ENCODE measurements around the gene ZNF300.
"Not testable (repeated sequence)": the region's sequence is repeated elsewhere in the genome, so short reads cannot be mapped to it uniquely, and the experiment has no call there.

ZNF300 gene

DNA sequence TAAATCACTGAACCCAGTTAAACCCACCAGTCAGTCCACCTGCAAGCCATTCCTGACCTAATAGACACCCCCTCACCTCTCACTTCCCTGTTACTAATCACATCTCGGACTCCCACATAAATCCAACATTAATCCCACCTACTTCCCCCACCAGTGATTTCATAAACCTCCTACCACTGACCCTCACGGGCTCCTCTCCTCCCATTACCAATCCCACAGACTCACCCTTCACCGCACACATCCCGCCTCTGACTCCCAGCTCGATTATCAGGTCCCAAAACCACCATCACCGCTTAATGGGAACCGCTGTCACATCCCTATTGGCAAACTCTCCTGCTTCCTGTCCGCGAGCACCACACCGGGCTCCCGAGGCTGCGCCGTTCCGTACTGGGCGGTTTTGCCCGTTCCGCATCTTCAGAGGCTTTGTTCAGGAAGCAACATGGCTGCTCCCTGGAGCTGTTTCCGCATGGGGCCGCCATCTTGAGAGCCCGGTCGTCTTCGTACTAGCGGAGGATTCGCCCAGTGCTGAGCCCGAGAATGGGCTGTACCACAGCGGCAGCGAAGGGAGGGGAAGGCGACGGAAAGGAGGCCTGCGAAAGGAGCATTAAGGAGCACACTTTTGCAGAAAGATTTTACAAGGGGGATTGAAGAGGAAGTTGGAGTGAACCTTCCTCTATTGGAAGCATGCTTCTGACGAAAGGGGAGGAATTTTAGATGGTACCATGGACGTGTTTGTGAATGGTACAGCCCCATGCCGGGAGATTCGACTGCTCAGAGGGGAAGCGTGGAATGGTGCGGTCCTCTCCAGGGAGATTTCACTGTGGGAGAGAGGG, at the start of gene ZNF300:
ZNF300 (minus strand) TSS at position 502 of the 833 bp plus-strand sequence. CDS start 1,825 bp downstream, outside the sequence.
- DNase-seq, result peak; percentile 59

DNA sequence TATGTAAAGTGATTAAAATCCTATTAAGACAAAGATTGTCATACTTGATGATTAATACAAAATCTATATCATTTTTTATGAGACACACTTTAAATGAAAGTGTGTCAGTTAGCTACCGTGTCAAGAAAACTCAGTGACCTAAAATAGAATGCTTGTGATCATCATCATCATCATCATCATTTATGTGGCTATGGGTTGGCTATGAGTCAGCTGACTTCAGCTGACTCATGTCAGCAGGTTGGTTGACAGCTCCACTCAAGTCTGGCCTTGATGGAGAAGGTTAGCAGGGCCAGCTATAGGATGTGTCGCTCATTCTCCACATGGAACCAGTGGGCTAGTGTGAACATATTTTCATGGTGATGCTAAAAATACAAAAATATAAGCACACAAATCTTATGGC, 43.8 kb upstream of the ZNF300 start:
- DNase-seq, result no peak

DNA sequence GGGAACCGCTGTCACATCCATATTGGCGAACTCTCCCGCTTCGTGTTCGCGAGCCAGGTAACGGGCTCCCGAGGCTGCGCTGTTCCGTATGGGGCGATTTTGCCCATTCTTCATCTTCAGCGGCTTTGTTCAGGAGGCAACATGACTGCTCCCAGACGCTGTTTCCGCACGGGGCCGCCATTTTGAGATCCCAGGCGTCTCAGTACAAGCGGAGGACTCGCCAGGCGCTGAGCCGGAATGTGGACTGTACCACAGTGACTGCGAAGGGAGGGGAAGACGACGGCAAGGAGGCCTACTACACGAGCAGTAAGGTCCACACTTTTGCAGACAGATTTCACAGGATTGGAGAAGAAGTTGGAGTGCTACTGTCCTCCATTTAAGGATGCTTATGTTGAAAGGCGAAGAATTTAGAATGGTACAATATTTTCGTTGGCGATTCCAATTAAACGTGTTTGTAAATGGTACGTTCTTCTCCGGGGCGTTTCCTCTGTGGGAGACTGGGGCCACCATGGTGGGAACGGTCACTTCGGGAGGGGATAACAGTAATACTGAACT, 41.6 kb upstream of the ZNF300 start:
- DNase-seq, result no peak

DNA sequence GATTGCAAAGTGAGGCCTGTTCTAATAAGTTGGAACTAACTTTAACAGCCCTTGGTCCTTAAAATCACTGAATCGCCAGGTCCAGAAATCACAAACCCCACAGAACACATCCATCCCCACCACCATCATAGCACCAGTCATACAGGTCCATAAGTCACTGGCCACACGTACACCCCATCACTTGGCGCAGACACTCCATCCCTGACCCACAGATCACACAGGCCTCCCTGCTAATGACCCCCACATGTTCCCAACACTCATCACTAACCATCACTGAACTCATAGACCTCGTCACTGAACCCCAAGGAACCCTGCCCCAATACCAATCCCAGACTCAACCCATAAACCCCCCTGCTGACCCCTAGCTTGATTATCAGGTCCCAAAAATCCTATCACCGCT, 41.2 kb upstream of the ZNF300 start:
- DNase-seq, result no peak

- DNase-seq, result no peak
These were observed 40.7 kb upstream of the ZNF300 start for GRCh38 chr5:150945486-150945885.

DNA sequence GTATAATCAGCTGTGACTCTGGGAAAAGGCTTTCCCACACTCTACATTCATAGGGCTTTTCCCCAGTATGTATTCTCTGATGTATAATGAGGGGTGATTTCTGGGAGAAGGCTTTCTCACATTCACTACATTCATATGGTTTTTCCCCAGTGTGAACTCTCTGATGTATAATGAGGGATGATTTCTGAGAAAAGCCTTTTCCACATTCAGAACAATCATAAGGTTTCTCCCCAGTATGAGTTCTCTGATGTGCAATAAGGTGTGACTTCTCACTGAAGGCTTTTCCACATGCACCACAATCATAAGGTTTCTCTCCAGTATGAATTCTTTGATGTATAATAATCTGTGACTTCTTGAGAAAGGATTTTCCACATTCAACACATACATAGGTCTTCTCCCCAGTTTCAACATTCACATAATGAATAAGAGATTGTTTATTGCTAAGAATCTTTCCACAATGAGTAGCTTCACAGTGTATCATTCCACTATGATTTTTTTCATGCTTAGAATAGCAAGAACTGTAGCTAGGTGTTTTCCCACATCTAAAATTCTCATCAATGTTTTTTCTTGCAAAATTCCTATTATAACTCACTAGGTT, 26.7 kb upstream of the ZNF300 start:
- no peak for DNase-seq

GRCh38 chr5:150918613-150919012, 13.8 kb upstream of the ZNF300 start:
- no peak for DNase-seq

DNA sequence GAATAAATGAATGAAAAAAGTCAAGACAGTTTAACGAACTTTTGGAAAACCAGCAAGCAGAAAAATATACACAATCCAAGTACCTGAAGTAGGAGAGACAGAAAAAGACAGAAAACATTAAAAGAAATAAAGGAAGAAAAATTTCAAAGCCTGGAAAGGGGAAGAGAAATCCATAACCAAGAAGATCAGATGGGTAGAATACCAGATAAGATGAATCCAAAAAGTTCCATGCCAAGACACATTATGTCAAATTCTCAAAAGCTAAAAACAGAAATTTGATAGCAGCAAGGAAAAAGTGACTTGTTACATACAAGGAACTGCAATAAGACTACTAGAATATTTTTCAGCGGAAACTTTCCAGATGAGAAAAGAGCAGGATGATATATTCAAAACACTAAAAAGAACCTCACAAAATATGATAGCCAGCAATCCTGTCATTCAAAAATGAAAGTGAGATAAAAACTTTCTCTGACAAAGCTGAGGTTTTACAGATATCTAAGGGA, 7.6 kb upstream of the ZNF300 start:
- DNase-seq, result no peak

GRCh38 chr5:150905312-150905683, 518 bp upstream of the ZNF300 start:
- no peak for DNase-seq

DNA sequence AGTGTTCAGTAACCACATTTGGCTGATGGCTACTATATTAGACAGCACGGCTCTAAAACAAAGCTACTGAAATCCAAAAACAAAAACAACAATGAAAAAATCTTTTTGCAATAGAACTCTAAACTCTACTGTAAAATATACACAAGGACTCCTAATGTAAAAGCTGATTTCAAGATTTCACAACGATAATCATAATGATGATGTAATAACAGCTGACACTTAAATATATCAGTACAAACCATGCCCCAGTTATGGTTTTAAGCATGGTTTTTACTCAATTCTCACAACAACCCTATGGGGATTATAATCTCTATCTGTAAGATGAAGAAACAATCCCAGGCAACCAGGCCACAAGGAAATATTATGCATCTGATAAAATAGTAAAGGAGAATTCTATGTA, 3.3 kb downstream of the ZNF300 start:
- no peak for DNase-seq

- no peak for DNase-seq
These were observed 9.1 kb downstream of the ZNF300 start for GRCh38 chr5:150895431-150896428.

- DNase-seq, result no peak
These were observed 25.4 kb downstream of the ZNF300 start for GRCh38 chr5:150879358-150879757.

DNA sequence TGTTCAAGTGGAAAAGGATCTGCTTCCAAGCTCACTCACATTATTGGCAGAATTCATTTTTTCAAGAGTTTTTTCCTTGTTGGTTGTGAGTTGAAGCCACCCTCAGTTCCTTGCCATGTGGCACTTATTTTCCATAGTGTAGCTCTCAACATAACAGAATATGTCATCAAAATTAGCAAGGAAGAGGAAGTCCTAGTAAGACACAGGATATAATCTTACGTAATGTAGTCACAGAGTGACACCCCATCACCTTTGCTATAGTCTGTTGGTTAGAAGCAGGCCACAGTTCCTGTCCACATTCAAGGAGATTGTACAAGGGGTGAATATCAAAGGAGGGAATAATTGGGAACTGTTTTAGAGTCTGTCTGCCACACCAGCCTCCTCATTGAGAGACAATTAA, 42.7 kb downstream of the ZNF300 start:
- no peak for DNase-seq

GRCh38 chr5:150860246-150860821, 44.4 kb downstream of the ZNF300 start:
- DNase-seq, result no peak

GRCh38 chr5:150856700-150857099, 48.1 kb downstream of the ZNF300 start:
- DNase-seq, result not testable (repeated sequence)

DNA sequence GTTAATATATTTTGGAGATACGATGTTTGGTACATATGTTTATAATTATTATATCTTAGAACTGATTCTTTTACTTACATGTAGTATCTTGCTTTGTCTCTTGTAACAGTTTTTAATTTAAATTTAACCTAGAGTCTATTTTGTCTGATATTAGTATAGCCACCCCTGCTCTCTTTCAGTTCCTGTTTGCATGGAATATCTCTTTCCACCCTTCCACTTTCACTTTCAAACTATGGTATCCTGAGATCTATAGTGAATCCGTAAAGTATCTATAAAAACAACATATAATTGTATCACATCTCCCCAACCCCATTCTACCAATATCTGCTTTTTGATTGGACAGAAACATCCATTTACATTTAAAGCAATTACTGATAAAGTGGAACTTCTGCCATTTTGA, 51.2 kb downstream of the ZNF300 start:
- no peak for DNase-seq

- no peak for DNase-seq
These were observed 53.7 kb downstream of the ZNF300 start for GRCh38 chr5:150851039-150851438.

DNA sequence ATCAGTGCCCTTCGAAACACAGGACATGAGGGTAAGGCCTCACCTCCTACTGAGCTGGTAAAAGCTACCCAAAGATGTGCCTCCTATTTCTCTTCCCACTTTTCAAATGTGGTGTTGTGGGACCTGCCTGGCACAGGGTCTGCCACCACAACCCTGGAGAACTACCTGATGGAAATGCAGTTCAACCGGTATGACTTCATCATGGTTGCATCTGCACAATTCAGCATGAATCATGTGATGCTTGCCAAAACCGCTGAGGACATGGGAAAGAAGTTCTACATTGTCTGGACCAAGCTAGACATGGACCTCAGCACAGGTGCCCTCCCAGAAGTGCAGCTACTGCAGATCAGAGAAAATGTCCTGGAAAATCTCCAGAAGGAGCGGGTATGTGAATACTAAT, 56.5 kb downstream of the ZNF300 start:
- no peak for DNase-seq

GRCh38 chr5:150847334-150847695, 57.5 kb downstream of the ZNF300 start:
- no peak for DNase-seq

DNA sequence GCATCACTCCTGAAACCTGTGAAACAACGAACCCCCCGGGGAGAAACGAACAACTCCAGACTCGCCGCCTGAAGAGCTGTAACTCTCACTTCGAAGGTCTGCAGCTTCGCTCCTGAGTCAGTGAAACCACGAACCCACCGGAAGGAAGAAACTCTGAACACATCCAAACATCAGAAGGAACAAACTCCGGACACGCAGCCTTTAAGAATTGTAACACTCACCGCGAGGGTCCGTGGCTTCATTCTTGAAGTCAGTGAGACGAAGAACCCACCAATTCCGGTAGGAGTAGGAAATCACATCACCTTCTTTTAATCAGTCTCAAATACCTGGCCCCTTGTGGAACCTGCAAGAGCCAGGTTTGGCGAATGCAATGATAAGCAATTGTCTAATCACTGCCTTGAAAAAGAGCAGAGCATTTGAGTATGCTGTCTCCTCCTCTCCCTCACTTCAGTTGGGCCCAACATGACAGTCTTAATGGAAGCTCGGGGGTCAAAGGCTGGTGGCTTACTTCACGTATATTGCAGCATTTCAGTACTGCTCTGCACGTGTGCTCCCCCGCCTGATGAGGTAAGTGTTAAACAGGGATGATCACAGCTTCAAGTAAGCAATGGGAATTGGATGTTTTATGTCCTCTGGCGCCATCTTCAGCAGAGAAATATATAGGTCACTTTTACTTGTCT, 58.0 kb downstream of the ZNF300 start:
- peak; percentile 67 for DNase-seq

- peak; percentile 41 for DNase-seq
These were observed 58.5 kb downstream of the ZNF300 start, which contains the start of gene IRGM for GRCh38 chr5:150846308-150846653. Gene IRGM (plus strand): TSS chr5:150846521. CDS start chr5:150848124, 1,603 bp downstream.
